ENCODE data around the gene KLHL14.

DNA sequence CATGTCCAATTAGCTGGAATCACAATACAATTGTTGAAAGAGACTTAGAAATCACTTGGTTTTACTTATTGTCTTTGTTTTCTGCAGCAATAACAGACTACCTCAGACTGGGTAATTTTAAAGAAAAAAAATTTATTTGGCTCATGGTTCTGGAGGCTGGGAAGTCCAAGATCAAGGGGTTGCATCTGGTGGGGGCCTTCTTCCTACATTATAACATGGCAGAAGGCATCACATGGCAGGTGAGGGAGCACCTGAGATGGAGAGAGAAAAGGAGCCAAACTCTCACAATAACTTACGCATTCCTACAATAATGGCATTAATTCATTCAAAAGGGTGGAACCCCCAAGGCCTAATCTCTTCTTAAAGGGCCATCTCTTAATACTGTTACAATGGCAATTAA is 37.5 kb upstream of the KLHL14 start:
- TF ChIP-seq POLR2A (IDR thresholded peaks at IDR 0.05; ENCODE audit: low read length) = no peak
- TF ChIP-seq GATA1 (IDR thresholded peaks at IDR 0.05; ENCODE audit: low read depth, low read length) = no peak
